ENCODE measurements around the gene PLCB1. TPM values are rescaled to one million over a fixed set of nuclear protein-coding genes. Genes with fewer than 3 reads are reported as not detected.

PLCB1 gene
- total RNA-seq, 1 donor from 2014 or later, result 10.8 TPM

- no peaks in the 10 kb centered on the region for H3K4me1 Mint-ChIP-seq (ENCODE audit: low read depth)
- H3K27me3 Mint-ChIP-seq (ENCODE audit: low read depth), result no peaks in the 10 kb centered on the region
- H3K4me3 Mint-ChIP-seq (ENCODE audit: unreplicated experiment), result no peak overlapping the region
- H3K27ac Mint-ChIP-seq (ENCODE audit: unreplicated experiment), result no peak overlapping the region
- H3K9me3 Mint-ChIP-seq (ENCODE audit: low read depth), result peaks cover 7% of the 10 kb centered on the region
- no peaks in the 10 kb centered on the region for H3K36me3 Mint-ChIP-seq (ENCODE audit: low read depth)
- no peak for DNase-seq (ENCODE audit: low spot score)
- no peak for TF ChIP-seq CTCF (IDR thresholded peaks at IDR 0.05)
These were observed 68.2 kb downstream of the PLCB1 start for GRCh38 chr20:8200220-8200619.

GRCh38 chr20:8203366-8203765 is 71.3 kb downstream of the PLCB1 start:
- no peak overlapping the region for H3K4me3 Mint-ChIP-seq (ENCODE audit: unreplicated experiment)
- H3K4me1 Mint-ChIP-seq (ENCODE audit: low read depth), result peaks cover 4% of the 10 kb centered on the region
- no peaks in the 10 kb centered on the region for H3K36me3 Mint-ChIP-seq (ENCODE audit: low read depth)
- peaks cover 7% of the 10 kb centered on the region for H3K9me3 Mint-ChIP-seq (ENCODE audit: low read depth)
- TF ChIP-seq CTCF (IDR thresholded peaks at IDR 0.05), result no peak
- no peak for DNase-seq (ENCODE audit: low spot score)
- no peak overlapping the region for H3K27ac Mint-ChIP-seq (ENCODE audit: unreplicated experiment)
- H3K27me3 Mint-ChIP-seq (ENCODE audit: low read depth), result peaks cover 2% of the 10 kb centered on the region

GRCh38 chr20:8205996-8206395 is 73.9 kb downstream of the PLCB1 start:
- no peak for TF ChIP-seq CTCF (IDR thresholded peaks at IDR 0.05)

GRCh38 chr20:8208226-8208625 is 76.2 kb downstream of the PLCB1 start:
- Mint-ChIP-seq H3K4me1 (ENCODE audit: low read depth) (peaks cover 9% of the 10 kb centered on the region), H3K36me3 (ENCODE audit: low read depth) (no peaks in the 10 kb centered on the region), H3K27me3 (ENCODE audit: low read depth) (peaks cover 2% of the 10 kb centered on the region), H3K9me3 (ENCODE audit: low read depth) (no peaks in the 10 kb centered on the region), H3K4me3 (ENCODE audit: unreplicated experiment) (no peak overlapping the region), H3K27ac (ENCODE audit: unreplicated experiment) (no peak overlapping the region)
- no peak for TF ChIP-seq CTCF (IDR thresholded peaks at IDR 0.05)
- DNase-seq (ENCODE audit: low spot score), result no peak

More at GRCh38 chr20:8205996-8206395, 73.9 kb downstream of the PLCB1 start:
- Mint-ChIP-seq H3K4me3 (ENCODE audit: unreplicated experiment) (no peak overlapping the region), H3K9me3 (ENCODE audit: low read depth) (peaks cover 7% of the 10 kb centered on the region), H3K27ac (ENCODE audit: unreplicated experiment) (no peak overlapping the region), H3K36me3 (ENCODE audit: low read depth) (no peaks in the 10 kb centered on the region), H3K27me3 (ENCODE audit: low read depth) (peaks cover 2% of the 10 kb centered on the region), H3K4me1 (ENCODE audit: low read depth) (peaks cover 9% of the 10 kb centered on the region)
- no peak for DNase-seq (ENCODE audit: low spot score)

GRCh38 chr20:8209061-8209460 is 77.0 kb downstream of the PLCB1 start:
- Mint-ChIP-seq H3K36me3 (ENCODE audit: low read depth) (no peaks in the 10 kb centered on the region), H3K4me1 (ENCODE audit: low read depth) (peaks cover 9% of the 10 kb centered on the region)
- TF ChIP-seq CTCF (IDR thresholded peaks at IDR 0.05), result no peak

More at GRCh38 chr20:8209061-8209460, 77.0 kb downstream of the PLCB1 start:
- H3K9me3 Mint-ChIP-seq (ENCODE audit: low read depth), result no peaks in the 10 kb centered on the region
- no peak for DNase-seq (ENCODE audit: low spot score)
- H3K27ac Mint-ChIP-seq (ENCODE audit: unreplicated experiment), result no peak overlapping the region
- no peak overlapping the region for H3K4me3 Mint-ChIP-seq (ENCODE audit: unreplicated experiment)
- H3K27me3 Mint-ChIP-seq (ENCODE audit: low read depth), result peaks cover 2% of the 10 kb centered on the region

All from chondrocyte (in vitro differentiated cells).